A673 (cell line): ENCODE results near the gene KCNMB1.

Source experiments
- CTCF ChIP-seq: fragments of 300-800, 200-600 bp; sonication (generic); conservative IDR thresholded peaks from 2 replicates; pipeline ENCODE4 v1.5.1; 2017; ENCODE audit warnings: low read depth, mild to moderate bottlenecking, antibody characterized with exemption, low read length, moderate library complexity, mixed read lengths
- EZH2 ChIP-seq: fragments of 200-600 bp; sonication (generic); IDR thresholded peaks from 2 replicates; pipeline ENCODE4 v1.6.1; 2017; ENCODE audit warnings: borderline replicate concordance, low read depth, mild to moderate bottlenecking, mixed read lengths, antibody characterized with exemption, low read length; ENCODE audit not compliant: poor library complexity, severe bottlenecking

- no peak for TF ChIP-seq CTCF
- no peak for TF ChIP-seq EZH2
Observed at GRCh38 chr5:170378740-170379139, 10.4 kb downstream of the KCNMB1 start.
